NCI-H460 (cell line): ENCODE data around the gene RFXANK. TPM values are rescaled to one million over a fixed set of nuclear protein-coding genes. Genes with fewer than 3 reads are reported as not detected.
"Not testable (repeated sequence)": the region's sequence is repeated elsewhere in the genome, so short reads cannot be mapped to it uniquely, and the experiment has no call there.

Experiments
- DNase-seq: peaks from one replicate; pipeline ENCODE4 v3.0.0-alpha.2; 2016; ENCODE audit warnings: low read depth; ENCODE audit errors: extremely low read depth
- total RNA-seq: library from RNA; depleted of rRNA; stranded (reverse); fragments of >200 nt; shearing (Covaris generic); gene quantifications from 2 replicates; pipeline ENCODE4 v1.2.3, GENCODE V29; 2014

Gene RFXANK
- total RNA-seq, 1 experiment from 2014 or later = 34.8 TPM

DNA sequence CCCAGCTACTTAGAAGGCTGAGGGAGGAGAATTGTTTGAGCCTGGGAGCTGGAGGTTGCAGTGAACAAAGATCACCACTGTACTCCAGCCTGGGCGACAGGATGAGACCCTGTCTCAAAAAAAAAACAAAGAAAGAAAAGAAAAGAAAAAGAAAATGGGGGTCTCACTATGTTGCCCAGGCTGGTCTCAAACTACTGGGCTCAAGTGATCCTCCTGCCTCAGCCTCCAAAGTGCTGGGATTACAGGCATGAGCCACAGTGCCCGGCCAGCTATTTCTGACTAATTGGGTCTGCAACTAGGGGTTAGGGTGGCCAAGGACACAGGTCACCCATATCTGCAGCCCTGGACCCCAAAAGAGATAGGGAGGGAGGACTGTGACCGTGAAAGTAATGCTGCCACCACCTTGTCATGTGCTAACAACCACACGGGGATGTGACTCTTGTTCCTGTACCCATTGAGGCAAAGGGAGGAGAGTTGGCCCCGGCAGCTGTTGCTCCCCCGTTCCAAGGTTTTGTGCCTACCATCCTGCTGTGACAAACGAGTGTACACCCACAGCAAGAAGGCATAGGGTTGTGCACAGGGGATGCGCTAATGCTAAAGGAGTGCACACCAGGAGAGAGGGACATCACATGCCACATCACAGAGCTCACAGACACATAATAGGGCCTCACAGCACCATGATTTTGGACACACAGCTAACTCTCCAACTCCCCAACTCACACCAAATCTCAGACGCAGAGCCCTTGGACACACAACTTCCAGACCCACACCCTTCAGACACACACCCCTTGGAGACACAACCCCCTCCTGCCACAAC lies 22.6 kb upstream of the RFXANK start:
- no peak for DNase-seq

DNA sequence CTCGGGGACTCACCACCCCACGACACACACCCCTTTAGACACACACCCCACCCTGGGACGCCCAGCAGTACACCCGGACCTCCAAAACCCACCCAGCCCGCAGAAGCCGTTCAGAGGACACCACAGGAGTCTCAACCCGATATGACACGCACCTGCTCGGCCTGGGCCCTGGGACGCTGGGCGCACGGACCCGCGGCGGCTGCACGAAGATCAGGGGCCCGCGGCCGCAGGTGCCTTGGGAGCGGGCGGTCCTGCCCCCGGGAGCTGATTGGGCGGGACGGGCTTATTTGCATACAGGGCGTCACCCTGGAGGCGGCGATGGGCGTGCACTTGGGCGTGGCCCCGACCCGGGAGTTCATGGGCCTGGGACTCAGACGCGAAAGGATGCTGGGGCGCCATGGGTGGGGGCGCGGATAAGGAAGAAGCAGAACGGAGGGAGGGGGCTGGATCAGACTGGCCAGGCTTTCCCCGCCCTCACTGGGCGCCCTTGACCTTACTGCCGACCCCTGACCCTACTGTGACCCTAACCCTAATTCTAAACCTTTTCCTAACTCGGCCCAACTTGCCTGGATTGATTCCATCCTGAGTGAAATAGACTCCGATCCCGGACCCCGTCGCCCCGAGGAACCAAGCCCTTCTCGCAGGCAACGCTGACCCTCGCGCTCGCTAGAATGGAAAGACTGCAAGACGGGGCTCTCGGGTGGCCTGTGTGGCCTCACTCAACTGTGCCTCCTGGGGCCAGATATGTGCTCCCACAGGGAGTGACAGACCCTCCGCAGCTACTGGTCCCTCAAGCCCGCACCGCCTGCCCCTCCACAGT lies 21.8 kb upstream of the RFXANK start, which contains the start of gene MEF2B:
TSS of gene MEF2B (minus strand) at position 211 of the 820 bp plus-strand sequence. CDS start 19,528 bp downstream, outside the sequence.
- DNase-seq = peak; percentile 63

DNA sequence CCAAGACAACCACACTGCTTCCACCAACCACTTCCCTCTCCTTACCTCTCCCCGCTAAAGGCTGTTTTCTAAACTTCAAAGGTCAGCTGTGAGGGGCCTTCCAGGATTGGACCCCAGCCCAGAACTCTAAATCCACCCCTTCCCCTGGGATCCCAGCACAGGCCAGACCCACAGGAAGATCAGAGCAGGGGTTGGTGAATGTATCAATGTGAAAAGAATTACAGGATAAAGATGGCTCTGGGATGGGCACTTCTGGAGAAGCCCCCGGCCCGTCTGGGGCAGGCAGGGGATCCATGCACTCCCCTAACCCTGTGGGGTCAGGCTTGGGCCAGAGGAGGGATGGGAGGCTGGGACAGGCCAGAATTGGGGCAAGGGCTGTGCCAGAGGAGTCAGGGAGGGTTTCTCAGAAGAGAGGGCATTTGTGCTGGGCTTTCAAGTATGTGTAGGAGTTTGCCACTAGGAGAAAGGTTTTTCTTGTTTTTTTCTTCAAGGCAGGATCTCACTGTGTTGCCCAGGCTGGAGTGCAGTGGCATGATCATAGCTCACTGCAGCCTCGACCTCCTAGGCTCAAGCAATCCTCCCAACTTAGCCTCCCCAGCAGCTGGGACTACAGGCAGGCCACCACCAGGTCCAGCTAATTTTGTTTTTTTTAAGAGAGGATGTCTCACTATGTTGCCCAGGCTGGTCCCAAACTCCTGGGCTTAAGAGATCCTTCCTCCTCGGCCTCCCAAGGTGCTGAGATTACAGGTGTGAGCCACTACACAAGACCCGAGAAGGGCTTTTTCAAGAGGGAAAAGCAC lies 21.0 kb upstream of the RFXANK start:
- DNase-seq = no peak

DNA sequence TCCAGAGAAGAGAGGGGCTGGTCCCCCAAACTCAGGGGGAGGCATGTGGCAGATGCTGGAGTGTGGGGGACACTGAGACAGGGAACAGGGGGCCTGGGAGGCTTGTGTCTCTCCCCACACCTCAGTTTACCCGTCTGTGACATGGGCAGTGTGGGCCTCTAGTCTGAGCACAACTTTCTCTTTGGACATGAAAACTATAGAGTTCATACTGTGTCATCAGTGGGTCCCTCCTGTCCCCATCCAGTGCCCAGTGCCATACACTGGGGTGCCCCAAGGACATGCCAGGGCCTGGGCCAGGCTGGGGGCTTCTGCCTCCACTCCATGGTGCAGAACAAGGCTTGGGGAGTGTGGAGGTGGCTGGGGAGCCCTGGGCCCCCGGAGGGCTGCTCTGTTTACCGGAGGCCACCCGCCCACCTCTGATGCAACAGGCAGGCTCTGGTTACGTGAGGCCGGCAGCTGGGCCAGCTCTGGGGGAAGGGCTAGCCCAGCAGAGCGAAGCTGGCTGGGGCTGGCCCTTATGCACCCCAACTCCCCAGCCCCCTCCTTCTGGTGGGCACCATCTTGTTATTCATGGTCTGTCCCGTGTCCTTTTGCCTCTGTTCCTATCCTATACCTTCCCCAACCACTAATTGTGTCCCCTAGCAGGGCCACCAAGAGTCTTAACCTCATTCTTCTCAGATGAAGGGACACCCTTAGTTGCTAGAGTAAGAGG lies 20.1 kb upstream of the RFXANK start:
- peak; percentile 27 for DNase-seq

DNA sequence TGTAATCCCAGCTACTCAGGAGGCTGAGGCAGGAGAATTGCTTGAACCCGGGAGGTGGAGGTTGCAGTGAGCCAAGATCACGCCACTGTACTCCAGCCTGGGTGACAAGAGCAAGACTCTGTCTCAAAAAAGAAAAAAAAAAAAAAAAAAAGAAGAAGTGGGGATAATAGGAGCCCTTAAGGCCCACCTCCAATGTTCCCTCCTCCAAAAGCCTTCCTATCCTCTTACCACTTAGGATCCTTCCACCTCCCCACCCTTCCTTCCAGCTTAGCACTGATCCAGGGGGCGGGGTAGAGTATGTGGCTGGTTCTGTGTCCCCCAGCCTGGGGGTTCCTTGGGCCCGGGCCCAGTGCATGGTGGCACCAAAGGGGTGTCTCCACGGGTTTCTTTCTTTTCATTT lies 18.8 kb upstream of the RFXANK start:
- not testable (repeated sequence) for DNase-seq

DNA sequence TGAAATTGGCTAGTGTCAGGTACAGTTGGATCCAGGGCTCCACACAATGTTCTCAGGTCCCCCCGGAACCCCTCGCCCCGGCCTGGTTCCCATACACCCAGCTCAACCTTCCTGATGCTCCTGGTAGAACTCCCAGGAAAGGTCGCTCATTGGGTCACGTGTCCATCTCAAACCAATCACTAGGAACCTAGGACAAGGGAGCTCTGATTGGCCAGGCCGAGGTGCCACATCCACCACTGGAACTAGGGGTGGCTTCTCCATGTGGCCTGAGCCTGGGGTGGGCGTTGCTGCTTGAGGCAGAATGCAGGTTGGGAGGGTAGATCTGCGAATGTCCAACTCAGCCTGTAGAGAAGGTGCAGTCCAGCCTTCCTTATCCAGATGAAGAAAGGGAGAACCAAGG lies 15.1 kb upstream of the RFXANK start:
- DNase-seq = no peak

DNA sequence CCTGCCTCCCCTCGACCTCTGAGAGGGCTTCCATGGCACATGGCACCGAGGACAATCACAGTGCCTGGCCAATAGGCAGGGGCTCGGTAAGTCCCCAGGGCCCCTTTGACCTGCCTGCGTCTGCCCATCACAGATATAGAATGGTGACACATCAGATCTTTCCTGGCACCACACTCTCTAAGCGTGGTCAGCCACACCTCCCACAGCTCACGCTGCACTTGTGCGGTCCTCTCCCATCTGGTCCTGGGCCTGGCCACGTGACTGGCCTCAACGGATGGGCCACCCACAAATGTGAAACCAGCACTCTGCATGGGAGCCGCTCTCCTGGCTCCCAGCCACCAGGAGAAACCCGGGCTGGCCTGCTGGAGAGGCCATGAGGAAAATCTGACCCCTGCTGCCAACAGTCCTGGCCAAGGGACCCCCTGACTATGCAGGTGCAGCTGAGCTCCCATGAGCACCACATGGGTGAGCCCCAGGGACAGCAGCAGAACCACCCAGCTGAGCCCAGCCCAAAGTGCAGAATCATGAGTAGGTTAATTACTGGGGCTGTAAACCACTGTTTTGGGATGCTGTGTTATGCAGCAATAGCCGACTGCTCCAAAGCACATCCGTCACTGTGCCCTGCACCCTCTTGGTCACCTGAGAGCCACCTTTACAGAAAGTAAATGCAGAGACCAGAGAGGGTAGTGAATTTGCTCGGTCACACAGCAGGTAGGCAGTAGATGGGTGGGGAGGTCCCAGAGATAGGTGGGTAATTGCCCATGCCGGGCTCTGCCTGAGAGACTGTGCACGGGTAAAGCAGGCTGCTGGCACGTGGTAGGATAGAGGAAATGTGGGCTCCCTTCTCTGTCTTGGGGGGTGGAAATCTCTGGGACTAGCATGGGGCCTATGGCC lies 12.3 kb upstream of the RFXANK start:
- DNase-seq = no peak

DNA sequence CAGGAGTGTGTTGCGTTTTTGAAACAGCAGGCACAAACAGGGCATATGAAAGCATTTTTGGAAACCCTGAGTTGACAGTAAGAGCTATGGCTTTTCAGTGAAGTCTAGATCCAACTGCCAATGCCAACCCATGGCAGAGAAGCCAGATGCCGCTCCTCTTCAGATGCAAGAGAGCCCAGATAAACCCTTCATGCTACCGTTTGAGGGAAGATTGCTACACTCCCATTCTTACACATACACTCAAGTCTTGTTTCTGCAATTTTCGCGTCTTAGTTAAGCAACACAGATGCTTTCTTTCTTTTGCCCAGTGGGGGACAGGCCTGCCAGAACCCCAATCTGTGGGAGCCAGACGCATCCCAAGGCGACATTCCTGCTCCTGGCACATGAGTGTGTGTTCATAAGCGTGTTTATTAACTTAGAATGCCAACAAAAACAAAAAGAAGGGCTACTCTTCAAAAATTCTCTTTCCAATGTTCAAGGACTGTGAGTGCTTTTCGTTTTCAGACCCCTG lies 10.5 kb upstream of the RFXANK start:
- no peak for DNase-seq

DNA sequence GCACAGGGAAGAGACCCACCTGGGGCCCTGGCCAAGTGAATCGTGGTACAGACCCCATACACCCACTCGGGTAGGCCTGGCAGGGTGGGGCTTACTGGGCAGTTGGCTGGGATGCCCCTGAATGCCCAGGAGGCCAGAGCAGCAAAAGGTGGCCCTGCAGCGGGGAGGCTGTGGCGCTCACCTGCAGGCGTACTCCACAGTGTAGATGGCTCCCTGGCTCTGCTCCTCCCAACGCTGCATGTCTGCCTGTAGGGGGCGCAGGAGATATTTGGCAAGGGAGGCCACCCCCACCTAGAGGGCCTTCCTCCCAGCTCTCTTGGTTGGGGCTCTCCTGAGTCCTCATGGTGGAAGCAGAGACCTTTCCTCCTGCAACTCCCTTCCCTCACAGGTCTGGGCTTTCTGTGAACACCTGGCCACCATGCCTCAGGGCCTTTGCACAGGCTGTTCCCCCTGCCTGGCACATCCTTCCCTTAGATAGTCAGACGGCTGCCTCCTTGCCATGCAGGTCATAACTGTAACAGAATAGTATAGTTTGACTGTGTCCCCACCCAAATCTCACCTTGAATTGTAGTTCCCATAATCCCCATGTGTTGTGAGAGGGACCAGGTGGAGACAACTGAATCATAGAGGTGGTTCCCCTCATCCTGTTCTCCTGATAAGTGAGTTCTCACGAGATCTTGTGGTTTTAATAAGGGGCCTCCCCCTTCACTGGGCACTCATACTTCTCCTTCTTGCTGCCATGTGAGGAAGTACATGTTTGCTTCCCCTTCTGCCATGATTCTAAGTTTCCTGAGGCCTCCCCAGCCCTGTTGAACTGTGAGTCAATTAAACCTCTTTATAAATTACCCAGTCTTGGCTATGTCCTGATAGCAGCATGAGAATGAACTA lies 6.0 kb upstream of the RFXANK start:
- DNase-seq = peak; percentile 40

DNA sequence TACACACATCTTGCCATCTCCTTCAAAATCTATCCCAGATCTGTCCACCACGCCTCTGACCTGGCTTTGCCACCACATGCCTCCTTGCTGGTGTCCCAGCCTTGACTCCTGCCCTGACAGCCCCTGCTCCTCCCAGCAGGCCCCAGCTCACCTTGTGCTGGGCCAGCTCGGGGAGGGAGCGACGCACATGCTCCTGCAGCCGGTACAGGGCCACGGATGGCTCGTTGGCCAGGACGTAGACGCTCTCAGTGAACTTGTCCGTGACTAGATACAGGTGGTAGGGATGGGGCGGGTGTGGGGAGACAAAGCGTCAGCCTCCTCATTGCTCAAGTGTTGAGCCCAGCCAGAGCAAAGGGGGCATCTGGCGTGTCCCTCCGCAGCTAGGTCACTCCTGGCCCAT lies 5.3 kb upstream of the RFXANK start:
- no peak for DNase-seq

DNA sequence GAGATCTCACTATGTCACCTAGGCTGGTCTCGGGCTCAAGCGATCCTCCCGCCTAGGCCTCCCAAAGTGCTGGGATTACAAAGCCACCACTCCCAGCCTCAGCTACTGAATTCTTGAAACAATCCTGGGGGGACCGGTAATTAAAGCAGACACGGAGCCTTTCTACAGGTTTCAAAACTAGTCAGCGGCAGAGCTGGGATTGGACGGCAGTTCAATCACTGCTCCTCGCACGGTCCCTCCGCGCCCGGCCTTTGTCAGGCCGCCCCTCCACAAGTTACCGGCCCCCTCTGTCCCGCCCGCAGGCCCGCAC lies 335 bp upstream of the RFXANK start:
- DNase-seq = no peak

DNA sequence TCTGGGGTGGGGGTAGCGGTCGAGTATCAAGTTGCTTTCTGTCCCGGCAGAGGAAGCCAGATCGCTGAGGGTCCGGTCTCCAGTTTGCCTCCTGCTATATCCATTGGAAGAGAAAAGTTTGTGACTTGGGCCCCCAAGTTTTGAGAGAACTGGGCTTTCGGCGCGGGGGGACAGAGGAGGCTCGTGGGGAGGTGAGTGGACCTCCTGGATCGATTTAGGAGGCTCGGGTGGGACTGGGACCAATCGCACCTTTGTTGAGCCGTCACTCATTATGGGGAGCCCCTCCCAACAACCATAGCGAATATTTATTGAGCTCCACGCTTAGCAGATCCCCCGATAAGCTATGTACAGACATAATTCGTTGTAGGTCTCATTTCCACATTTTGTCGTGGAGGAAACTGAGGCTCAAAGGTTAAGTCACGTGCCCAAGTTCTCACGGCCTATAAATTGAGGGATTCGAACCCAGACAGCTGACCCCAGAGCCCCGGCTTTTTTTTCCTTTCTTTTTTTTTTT lies 909 bp downstream of the RFXANK start:
- DNase-seq = no peak

DNA sequence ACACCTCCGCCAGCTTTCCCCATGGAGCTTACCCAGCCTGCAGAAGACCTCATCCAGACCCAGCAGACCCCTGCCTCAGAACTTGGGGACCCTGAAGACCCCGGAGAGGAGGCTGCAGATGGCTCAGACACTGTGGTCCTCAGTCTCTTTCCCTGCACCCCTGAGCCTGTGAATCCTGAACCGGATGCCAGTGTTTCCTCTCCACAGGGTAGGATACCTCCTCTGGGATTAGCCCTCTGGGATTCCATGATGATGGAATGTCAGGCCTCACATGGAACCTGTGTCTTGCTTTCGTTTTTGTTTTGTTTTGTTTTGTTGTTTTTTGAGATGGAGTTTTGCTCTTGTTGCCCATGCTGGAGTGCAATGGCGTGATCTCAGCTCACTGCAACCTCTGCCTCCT lies 1.9 kb downstream of the RFXANK start:
- no peak for DNase-seq

DNA sequence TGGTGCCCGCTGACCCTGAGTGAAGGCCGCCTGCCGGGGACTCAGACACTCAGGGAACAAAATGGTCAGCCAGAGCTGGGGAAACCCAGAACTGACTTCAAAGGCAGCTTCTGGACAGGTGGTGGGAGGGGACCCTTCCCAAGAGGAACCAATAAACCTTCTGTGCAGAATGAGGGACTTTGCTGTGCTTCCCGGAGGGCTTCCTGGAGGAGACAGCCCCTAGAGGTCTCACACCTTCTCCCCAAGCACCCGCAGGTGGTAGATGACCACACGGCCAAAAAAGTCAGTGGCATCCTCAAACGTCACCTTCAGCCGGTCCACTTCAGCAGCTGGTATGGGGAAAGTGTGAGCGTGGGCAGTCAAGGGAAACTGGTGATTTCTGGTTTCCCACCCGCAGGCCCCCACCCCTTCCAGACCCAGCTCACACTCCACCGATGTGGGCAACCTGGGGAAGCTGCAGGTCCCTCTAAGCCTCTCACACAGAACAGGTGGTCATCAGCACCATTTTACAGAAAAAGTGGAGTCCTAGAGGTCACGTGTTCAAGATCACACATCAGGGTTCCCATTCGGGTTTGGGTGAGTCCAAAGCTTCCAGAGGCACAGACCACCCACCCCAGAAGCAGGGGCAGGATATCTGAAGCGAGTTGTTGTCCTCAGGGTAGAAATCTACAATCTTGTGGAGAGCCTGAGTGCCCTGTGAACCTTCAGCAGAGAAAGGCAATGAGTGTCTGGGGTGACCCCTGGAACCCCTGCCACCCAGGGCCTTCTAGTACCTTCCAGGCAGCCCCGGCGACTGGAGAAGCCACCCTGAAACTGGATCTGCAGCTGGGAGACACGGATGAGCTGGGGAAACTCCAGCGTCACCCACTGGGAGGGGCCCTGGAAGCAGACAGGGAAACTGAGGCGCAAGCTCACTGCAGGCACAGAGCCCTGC lies 9.9 kb downstream of the RFXANK start:
- DNase-seq = no peak

DNA sequence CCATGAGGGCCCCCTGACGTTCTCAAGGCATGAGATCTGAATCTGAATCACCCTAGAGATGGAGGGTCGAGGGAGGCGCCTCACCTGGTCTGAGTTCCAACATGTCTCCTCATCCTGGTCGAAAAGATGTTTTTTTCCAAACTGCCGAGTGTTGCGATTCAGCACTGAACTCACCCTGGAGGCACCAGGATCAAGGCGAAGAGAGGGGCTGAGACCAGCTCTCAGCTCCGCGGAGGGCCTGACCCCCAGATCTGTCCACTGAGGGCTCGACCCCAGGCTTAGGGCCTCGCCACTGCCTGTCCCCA lies 10.6 kb downstream of the RFXANK start:
- DNase-seq = no peak

DNA sequence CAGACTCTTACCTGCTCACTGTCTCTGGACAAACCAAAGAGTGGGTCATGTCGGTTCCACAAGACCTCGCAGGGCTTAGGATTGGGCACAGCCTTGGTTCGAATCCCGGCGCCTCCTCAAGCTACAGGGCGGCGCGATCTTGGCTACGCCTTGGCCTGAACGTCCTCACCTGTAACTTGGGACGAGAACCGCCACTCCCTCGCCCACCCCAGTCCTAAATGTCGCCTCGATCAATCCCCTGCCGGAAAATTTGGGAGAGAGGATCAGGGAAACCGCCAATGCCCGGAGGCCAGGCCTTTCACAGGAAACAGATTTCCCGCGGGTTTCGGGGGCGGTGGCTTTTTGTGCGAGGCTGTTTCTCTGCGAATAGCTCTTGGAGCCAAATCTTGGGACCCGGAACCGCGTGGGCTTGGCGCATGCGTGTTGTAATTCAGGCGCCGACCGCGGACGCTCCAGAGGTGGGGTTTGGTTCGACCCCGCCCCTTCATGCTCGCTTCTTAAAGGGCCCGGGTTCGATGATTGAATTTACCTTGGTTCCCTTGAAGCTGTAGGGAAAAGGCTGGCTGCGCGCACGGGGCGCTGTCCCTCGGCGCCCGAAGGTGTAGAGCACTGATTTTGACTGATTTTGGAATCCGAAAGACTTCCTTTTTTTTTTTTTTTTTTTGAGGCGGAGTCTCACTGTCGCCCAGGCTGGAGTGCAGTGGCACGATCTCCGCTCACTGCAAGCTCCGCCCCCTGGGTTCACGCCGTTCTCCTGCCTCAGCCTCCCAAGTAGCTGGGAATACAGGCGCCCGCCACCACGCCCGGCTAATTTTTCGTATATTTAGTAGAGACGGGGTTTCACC lies 11.2 kb downstream of the RFXANK start, which contains the start of gene NR2C2AP:
TSS of gene NR2C2AP (minus strand) at position 403 of the 845 bp plus-strand sequence. CDS start at position 49, 354 bp downstream.
- peak; percentile 77 for DNase-seq
